Muscle of leg (tissue), 9 donors: ENCODE data around the gene POLE2. TPM values are rescaled to one million over a fixed set of nuclear protein-coding genes. Genes with fewer than 3 reads are reported as not detected.

Experiments
- polyA plus RNA-seq, 8 donors: library from polyadenylated mRNA; unstranded; fragments of 120-200 nt; gene quantifications; one replicate each; pipeline versions ENCODE4 v1.2.1 to v1.2.3, GENCODE V29; 2013; ENCODE audit warnings: inconsistent platforms in 1 of 8, low replicate concordance in 1 of 8; ENCODE audit not compliant: insufficient read length in 8 of 8, insufficient read depth in 1 of 8
- total RNA-seq: library from RNA; stranded (reverse); fragments of 120-200 nt; gene quantifications from one replicate; pipeline ENCODE4 v1.2.4, GENCODE V29; 2013

The POLE2 gene
- total and polyA plus RNA-seq, 9 donors: 5.7 to 11.4 (median 8.9) TPM

Other genes starting within 250 kb of the POLE2 start
- 5,655 TPM for gene RPS29, start 101.8 kb downstream of the POLE2 start, total RNA-seq
- gene RPS29, start 101.8 kb downstream of the POLE2 start, polyA plus RNA-seq: 1,000 to 10,000 TPM; 1,855 to 3,045 (median 2,186) TPM
- gene LRR1, start 89.3 kb downstream of the POLE2 start, total RNA-seq: 8.9 TPM
- gene LRR1, start 89.3 kb downstream of the POLE2 start, polyA plus RNA-seq: 10 to 100 TPM in 4 of 8 donors, 1 to 10 TPM in 4; 6.5 to 14.5 (median 10.1) TPM
- 259 TPM for gene RPL36AL, start 67.6 kb downstream of the POLE2 start, total RNA-seq
- 100 to 1,000 TPM; 170 to 265 (median 189) TPM for gene RPL36AL, start 67.6 kb downstream of the POLE2 start, polyA plus RNA-seq
- gene MGAT2, start 67.4 kb downstream of the POLE2 start, total RNA-seq: 32.2 TPM
- 10 to 100 TPM; 20.3 to 31.0 (median 27.2) TPM for gene MGAT2, start 67.4 kb downstream of the POLE2 start, polyA plus RNA-seq
- gene DNAAF2, start 53.0 kb downstream of the POLE2 start, total RNA-seq: 6.3 TPM
- gene DNAAF2, start 53.0 kb downstream of the POLE2 start, polyA plus RNA-seq: 1 to 10 TPM; 7.2 to 8.8 (median 7.9) TPM
- 7.2 TPM for gene KLHDC1, start 4.9 kb upstream of the POLE2 start, total RNA-seq
- gene KLHDC1, start 4.9 kb upstream of the POLE2 start, polyA plus RNA-seq: 1 to 10 TPM; 3.3 to 5.8 (median 4.8) TPM
- 88.7 TPM for gene KLHDC2, start 79.9 kb upstream of the POLE2 start, total RNA-seq
- gene KLHDC2, start 79.9 kb upstream of the POLE2 start, polyA plus RNA-seq: 10 to 100 TPM; 64.2 to 83.3 (median 71.1) TPM
- 59.4 TPM for gene NEMF, start 164.6 kb upstream of the POLE2 start, total RNA-seq
- gene NEMF, start 164.6 kb upstream of the POLE2 start, polyA plus RNA-seq: 10 to 100 TPM; 32.6 to 50.1 (median 46.3) TPM
- 16.0 TPM for gene ARF6, start 204.9 kb upstream of the POLE2 start, total RNA-seq
- gene ARF6, start 204.9 kb upstream of the POLE2 start, polyA plus RNA-seq: 10 to 100 TPM; 29.3 to 48.9 (median 36.1) TPM